Stimulated activated CD8-positive, alpha-beta memory T cell treated with anti-CD3 and anti-CD28 coated beads, Interleukin-15, amount 100 ng/mL, for 48 hours (primary cell): ENCODE measurements around the gene NAP1L3.

Experiments used
- DNase-seq, 2 donors: peaks; one replicate each; pipeline ENCODE4 v3.0.0-alpha.2; 2020; ENCODE audit warnings: low read depth in 2 of 2

NAP1L3 gene

GRCh38 chrX:93673056-93673868, at the start of gene NAP1L3:
Gene NAP1L3, minus strand, starts transcription at chrX:93673578. Its CDS starts 274 bp downstream, at chrX:93673304.
- DNase-seq: peak; percentile 38 to 45

GRCh38 chrX:93711076-93711475, 37.7 kb upstream of the NAP1L3 start:
- DNase-seq: no peak

DNA sequence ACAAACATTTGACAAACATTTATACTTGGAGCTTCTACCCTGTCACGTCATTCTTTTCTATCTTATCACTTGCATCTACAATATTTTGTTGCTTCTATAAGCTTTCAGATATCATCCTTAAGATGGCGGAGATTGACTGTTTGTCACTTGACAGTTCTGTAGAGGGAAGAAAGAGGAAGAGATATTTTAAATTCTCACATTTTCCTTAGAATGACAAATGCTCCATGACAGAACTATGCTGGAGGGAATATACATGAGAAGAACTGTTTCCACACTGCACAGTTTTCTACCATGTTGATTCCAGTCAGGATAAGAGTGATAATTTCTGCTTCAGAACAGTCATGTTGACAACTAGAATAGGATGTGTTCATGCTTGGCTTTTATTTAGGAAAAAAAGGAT, 30.3 kb upstream of the NAP1L3 start:
- no peak for DNase-seq

DNA sequence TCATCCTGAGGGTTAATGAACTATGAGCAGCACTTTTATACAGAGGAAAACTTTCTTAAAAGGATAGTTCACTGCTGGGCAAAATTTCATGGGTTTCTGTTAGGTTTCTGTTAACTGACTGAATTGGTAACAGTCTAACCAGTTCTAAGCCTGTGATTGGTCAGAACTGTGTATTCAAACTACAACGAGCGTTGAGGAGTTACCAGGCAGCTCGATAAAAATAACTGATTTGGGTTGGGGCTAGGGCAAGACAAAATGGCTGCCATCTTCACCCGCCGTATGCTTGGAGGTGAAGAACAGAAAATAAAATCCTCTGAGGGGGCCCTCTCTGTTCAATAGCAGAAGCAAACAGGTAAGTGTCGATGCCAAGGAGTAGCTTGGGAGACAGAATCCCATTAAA, 22.6 kb upstream of the NAP1L3 start:
- no peak for DNase-seq

DNA sequence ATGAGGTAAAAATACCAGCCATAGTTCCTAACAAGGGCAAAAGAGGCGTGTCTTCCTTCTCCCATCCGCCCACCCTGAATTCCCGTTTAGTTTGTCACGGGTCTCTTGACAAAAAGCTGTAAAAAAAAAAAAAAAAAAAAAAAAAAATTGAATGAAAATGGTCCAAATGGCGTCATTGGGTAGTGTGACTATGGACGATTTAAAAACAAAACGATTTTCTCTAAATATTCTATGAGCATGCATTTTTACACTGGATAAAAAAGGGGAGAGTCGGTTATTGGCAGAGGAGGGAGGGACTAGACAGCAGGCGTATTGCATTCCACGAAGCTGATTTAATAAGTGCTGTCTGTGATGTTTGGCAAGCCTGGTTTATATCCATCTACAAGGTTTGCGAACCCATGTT, 492 bp upstream of the NAP1L3 start, which contains the start of gene FAM133A:
Gene FAM133A, plus strand, starts transcription at position 338 of the 403 bp plus-strand sequence. CDS start 35,214 bp downstream, outside the sequence.
- DNase-seq: no peak

GRCh38 chrX:93660575-93660974, 12.8 kb downstream of the NAP1L3 start:
- DNase-seq: no peak

- no peak for DNase-seq
Observed at GRCh38 chrX:93649381-93649780, 24.0 kb downstream of the NAP1L3 start.

- DNase-seq: no peak
Observed at GRCh38 chrX:93637591-93637990, 35.8 kb downstream of the NAP1L3 start.
